Measurements from ENCODE around the gene HCCS.

The HCCS gene

DNA sequence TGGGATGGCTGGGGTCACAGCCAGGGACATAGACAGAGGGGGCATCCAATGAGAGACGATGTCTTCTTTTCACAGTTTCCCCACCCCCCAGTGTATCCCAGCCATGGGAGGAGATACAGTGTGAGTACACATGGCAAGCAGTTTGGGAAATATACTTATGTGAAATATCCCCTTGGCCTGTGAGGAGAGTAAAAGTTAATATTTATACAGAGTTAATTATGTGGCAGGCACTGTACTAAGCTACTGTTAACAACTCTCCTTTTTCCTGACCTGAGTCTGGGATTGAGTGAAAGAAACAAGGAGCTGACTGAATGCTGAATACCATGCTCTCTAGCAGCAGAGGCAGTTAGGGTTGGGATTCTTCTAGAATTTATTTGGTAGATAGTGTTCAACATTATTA is 35.3 kb downstream of the HCCS start:
- in situ Hi-C loops (cut with HindIII; ENCODE audit: low sequenced_read_pairs): no loop called here
- TF ChIP-seq, protein P1, sequence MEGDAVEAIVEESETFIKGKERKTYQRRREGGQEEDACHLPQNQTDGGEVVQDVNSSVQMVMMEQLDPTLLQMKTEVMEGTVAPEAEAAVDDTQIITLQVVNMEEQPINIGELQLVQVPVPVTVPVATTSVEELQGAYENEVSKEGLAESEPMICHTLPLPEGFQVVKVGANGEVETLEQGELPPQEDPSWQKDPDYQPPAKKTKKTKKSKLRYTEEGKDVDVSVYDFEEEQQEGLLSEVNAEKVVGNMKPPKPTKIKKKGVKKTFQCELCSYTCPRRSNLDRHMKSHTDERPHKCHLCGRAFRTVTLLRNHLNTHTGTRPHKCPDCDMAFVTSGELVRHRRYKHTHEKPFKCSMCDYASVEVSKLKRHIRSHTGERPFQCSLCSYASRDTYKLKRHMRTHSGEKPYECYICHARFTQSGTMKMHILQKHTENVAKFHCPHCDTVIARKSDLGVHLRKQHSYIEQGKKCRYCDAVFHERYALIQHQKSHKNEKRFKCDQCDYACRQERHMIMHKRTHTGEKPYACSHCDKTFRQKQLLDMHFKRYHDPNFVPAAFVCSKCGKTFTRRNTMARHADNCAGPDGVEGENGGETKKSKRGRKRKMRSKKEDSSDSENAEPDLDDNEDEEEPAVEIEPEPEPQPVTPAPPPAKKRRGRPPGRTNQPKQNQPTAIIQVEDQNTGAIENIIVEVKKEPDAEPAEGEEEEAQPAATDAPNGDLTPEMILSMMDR (IDR thresholded peaks at IDR 0.05; ENCODE audit: low read depth, low read length, missing control alignments): no peak
- no peak overlapping the region for H3K4me3 ChIP-seq (ENCODE audit: low read depth, low read length)
- DNase-seq (ENCODE audit: low read depth): no peak

DNA sequence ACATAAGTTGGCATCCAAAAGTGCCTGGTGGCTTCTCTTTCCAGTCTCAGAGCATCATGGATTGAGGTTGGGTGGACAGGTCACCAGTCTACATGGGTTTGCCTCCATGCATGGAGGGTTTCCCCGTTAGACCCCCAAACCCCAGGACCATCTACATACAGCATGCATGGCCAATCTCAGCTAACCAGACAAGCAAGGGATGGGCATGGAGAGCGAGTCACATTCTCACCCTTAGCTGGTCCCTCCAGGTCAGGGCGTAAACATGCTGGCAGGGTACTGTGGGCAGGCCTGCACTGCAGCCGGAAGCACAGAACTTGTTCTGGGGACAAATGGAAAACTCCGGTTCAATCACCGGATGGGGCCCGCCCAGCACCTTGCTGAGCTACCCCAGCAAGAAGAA is 37.3 kb downstream of the HCCS start:
- H3K4me3 ChIP-seq (ENCODE audit: low read depth, low read length): no peak overlapping the region
- no peak for DNase-seq (ENCODE audit: low read depth)
- TF ChIP-seq, protein P1 (IDR thresholded peaks at IDR 0.05; ENCODE audit: low read depth, low read length, missing control alignments): no peak
- in situ Hi-C loops (cut with HindIII; ENCODE audit: low sequenced_read_pairs): no loop called here

DNA sequence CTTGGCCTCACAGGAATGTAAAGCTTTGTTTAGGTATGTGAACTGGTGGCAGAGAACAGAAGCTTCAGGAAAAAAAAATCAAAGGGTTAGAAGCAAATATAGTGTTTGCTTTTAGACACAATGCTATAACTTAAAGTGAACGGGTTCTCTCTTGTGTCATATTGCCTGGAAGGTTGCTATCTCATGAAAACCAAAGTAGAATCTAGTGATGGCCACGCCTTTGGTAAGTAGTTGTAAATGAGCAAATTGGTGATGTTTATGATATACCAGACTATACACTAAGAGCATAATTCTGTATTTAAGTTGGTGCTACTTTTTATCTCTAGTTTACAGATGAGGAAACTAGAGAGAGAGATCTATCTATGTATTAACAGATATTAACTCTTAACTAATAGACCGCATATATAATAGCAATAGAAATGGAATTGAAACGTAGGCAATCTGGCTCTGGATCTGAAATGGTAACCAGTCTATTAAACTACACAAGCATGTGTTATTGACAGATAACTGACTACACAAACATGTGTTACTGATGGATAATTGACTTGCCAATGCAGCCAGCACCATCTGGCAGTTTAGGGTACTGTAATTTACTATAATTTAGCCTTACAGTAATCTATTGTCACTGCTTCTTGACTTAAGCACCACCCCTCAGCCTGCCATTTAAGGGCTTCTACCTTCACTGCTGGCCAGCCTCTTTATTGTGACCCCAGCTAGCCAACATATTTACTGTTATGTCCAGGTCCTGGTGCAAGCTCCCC is 40.8 kb downstream of the HCCS start:
- in situ Hi-C loops (cut with HindIII; ENCODE audit: low sequenced_read_pairs): loop anchor here (5.0 to 25.0 kb wide), 2 partner anchors 35 to 385 kb away; no protein-coding TSS in a partner anchor
- H3K4me3 ChIP-seq (ENCODE audit: low read depth, low read length): no peak overlapping the region
- peak; percentile 2 for DNase-seq (ENCODE audit: low read depth)
- TF ChIP-seq, protein P1 (IDR thresholded peaks at IDR 0.05; ENCODE audit: low read depth, low read length, missing control alignments): no peak

DNA sequence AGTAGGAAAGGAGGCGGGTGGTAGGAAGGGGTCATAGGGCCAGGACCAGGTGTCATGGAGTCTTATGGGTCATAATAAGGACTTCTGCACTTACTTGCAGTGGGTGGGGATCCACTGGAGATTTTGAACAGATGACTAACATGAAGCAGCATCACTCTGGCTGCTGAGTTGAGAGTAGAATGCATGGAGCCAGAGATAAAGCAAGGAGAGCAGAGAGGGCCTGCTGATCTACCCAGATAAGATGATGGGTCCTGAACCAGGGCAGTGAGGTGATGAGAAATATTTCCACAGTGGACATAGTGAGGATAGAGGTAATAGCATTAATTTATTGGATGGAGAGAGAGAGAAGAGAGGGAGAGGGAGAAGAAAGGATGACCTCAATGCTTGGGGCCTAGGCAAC is 48.0 kb downstream of the HCCS start:
- no peak for DNase-seq (ENCODE audit: low read depth)
- no peak overlapping the region for H3K4me3 ChIP-seq (ENCODE audit: low read depth, low read length)
- TF ChIP-seq, protein P1 (IDR thresholded peaks at IDR 0.05; ENCODE audit: low read depth, low read length, missing control alignments): no peak
- in situ Hi-C loops (cut with HindIII; ENCODE audit: low sequenced_read_pairs): loop anchor here (25.0 kb wide), 1 partner anchor 378 kb away; no protein-coding TSS in a partner anchor

DNA sequence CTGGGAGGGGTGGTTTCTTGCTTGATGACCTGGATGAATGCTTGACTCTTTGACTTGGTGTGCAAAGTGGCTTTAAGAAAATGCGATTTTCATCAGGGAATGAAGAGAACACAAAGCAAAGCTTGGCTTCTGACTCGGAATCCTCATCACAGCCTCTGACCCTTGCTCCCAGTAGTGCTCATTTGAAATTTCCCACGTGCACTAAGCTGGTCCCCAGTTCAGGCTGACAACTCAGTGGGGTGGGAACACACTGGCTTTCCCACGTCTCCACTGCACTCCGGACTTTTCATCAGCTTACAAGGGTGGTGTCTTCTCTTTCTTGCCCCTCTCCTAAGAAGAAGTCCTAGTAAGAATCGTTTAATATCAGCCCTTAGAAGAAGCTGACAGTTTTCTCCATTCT is 53.3 kb downstream of the HCCS start:
- in situ Hi-C loops (cut with HindIII; ENCODE audit: low sequenced_read_pairs): loop anchor here (25.0 kb wide), 1 partner anchor 373 kb away; no protein-coding TSS in a partner anchor
- H3K4me3 ChIP-seq (ENCODE audit: low read depth, low read length): no peak overlapping the region
- no peak for DNase-seq (ENCODE audit: low read depth)
- TF ChIP-seq, protein P1 (IDR thresholded peaks at IDR 0.05; ENCODE audit: low read depth, low read length, missing control alignments): no peak

DNA sequence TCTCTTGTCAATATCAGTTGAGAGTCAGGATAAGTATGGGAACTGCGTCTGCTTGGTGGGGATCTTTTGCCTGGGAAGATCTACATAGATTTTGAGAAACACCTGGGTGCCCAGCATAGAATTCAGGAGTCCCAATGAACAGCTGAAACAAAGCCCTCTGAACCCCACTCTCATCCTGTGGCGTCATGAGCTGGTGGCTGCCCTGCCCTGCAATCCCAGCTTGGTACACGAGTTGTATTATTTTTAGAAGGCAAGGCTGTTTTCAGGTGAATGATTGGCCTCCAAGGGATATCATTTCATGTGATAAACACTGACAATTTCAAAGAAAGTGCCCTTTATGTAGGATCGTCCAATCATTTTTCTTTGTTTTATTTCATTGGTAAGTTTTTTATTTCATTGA is 60.8 kb downstream of the HCCS start:
- in situ Hi-C loops (cut with HindIII; ENCODE audit: low sequenced_read_pairs): loop anchor here (25.0 kb wide), 1 partner anchor 365 kb away; no protein-coding TSS in a partner anchor
- no peak for DNase-seq (ENCODE audit: low read depth)
- no peak overlapping the region for H3K4me3 ChIP-seq (ENCODE audit: low read depth, low read length)
- TF ChIP-seq, protein P1 (IDR thresholded peaks at IDR 0.05; ENCODE audit: low read depth, low read length, missing control alignments): no peak
